Thoracic aorta (tissue), 2 donors: ENCODE measurements around the gene ABCD2. TPM values are rescaled to one million over a fixed set of nuclear protein-coding genes. Genes with fewer than 3 reads are reported as not detected.
"Not testable (repeated sequence)": the region's sequence is repeated elsewhere in the genome, so short reads cannot be mapped to it uniquely, and the experiment has no call there.

Experiments
- ATAC-seq: fragments of 150-250 bp; one replicate; pipeline ENCODE4 v1.8.0; 2017; ENCODE audit warnings: low read depth; ENCODE audit not compliant: insufficient number of reproducible peaks, low FRiP score
- DNase-seq: peaks from one replicate; pipeline ENCODE4 v3.0.0-alpha.2; 2020; ENCODE audit warnings: low spot score
- H3K27ac ChIP-seq, 2 donors: fragments of 200-600 bp; sonication (generic); 1 replicate in 1 of 2; 2 replicates in 1 of 2; pipeline ENCODE4 v1.5.1; 2016; ENCODE audit warnings: mild to moderate bottlenecking in 2 of 2, moderate library complexity in 2 of 2
- H3K27me3 ChIP-seq: fragments of 200-600 bp; sonication (generic); replicated peaks from 2 replicates; pipeline ENCODE4 v1.6.0; 2016; ENCODE audit warnings: mild to moderate bottlenecking; ENCODE audit not compliant: insufficient read depth
- H3K36me3 ChIP-seq: fragments of 200-600 bp; sonication (generic); one replicate; pipeline ENCODE4 v1.5.1; 2016
- H3K4me1 ChIP-seq, 2 donors: fragments of 200-600 bp; sonication (generic); 1 replicate in 1 of 2; 2 replicates in 1 of 2; pipeline versions ENCODE4 v1.5.1 to v1.6.0; 2016; ENCODE audit warnings: low read depth in 2 of 2, mild to moderate bottlenecking in 1 of 2; ENCODE audit not compliant: control insufficient read depth in 1 of 2
- H3K4me3 ChIP-seq: fragments of 200-600 bp; sonication (generic); 2 replicates; pipeline ENCODE4 v1.5.1; 2016; ENCODE audit warnings: mild to moderate bottlenecking
- H3K9me3 ChIP-seq: fragments of 200-600 bp; sonication (generic); 2 replicates; pipeline ENCODE4 v1.5.1; 2016
- CTCF ChIP-seq: fragments of 200-600 bp; sonication (generic); IDR thresholded peaks from one replicate; pipeline ENCODE4 v1.5.1; 2019; ENCODE audit warnings: antibody characterized with exemption
- total RNA-seq, 2 donors: library from RNA; depleted of rRNA; stranded (reverse); fragments of >200 nt; gene quantifications; one replicate each; pipeline versions ENCODE4 v1.1.0 to v1.2.3, GENCODE V29; 2016

Gene ABCD2
- total RNA-seq, 2 donors from 2014 or later, result 0.71 to 1.1 TPM

GRCh38 chr12:39606712-39607423, 12.7 kb downstream of the ABCD2 start:
- no peaks in the 10 kb centered on the region for H3K27me3 ChIP-seq
- H3K4me1 ChIP-seq, result peaks cover 0 to 5% of the 10 kb centered on the region in 2 donors
- H3K36me3 ChIP-seq, result no peaks in the 10 kb centered on the region
- ATAC-seq, result no peak
- H3K4me3 ChIP-seq, result no peak overlapping the region
- TF ChIP-seq CTCF, result no peak
- no peak for DNase-seq
- H3K27ac ChIP-seq, result no peak overlapping the region
- H3K9me3 ChIP-seq, result no peaks in the 10 kb centered on the region

- H3K27me3 ChIP-seq, result no peaks in the 10 kb centered on the region
- no peak for DNase-seq
These were observed 13.6 kb downstream of the ABCD2 start for GRCh38 chr12:39605996-39606395.

GRCh38 chr12:39605501-39605900, 14.1 kb downstream of the ABCD2 start:
- ATAC-seq (no peak), DNase-seq (no peak)
- Histone ChIP-seq H3K4me1 (peaks cover 0 to under 1% of the 10 kb centered on the region in 2 donors), H3K4me3 (no peak overlapping the region), H3K27ac (no peak overlapping the region), H3K9me3 (no peaks in the 10 kb centered on the region), H3K36me3 (no peaks in the 10 kb centered on the region), H3K27me3 (no peaks in the 10 kb centered on the region)
- no peak for TF ChIP-seq CTCF

More at GRCh38 chr12:39605996-39606395, 13.6 kb downstream of the ABCD2 start:
- TF ChIP-seq CTCF, result no peak
- H3K36me3 ChIP-seq, result no peaks in the 10 kb centered on the region
- H3K4me3 ChIP-seq, result no peak overlapping the region
- H3K9me3 ChIP-seq, result no peaks in the 10 kb centered on the region
- ATAC-seq, result no peak
- H3K4me1 ChIP-seq, result peaks cover 0 to 5% of the 10 kb centered on the region in 2 donors
- H3K27ac ChIP-seq, result no peak overlapping the region

GRCh38 chr12:39603065-39603464, 16.5 kb downstream of the ABCD2 start:
- DNase-seq, result no peak
- no peaks in the 10 kb centered on the region for H3K27me3 ChIP-seq
- TF ChIP-seq CTCF, result no peak
- no peaks in the 10 kb centered on the region for H3K4me1 ChIP-seq
- H3K36me3 ChIP-seq, result no peaks in the 10 kb centered on the region
- no peaks in the 10 kb centered on the region for H3K9me3 ChIP-seq
- no peak overlapping the region for H3K4me3 ChIP-seq
- no peak for ATAC-seq
- no peak overlapping the region for H3K27ac ChIP-seq

- H3K27ac ChIP-seq, H3K4me1 ChIP-seq, H3K4me3 ChIP-seq, ATAC-seq, H3K9me3 ChIP-seq, H3K27me3 ChIP-seq, H3K36me3 ChIP-seq, DNase-seq: not testable (repeated sequence)
These were observed 17.7 kb downstream of the ABCD2 start for GRCh38 chr12:39601951-39602350.

- ATAC-seq (no peak), DNase-seq (no peak)
- H3K9me3 ChIP-seq, result no peaks in the 10 kb centered on the region
- no peaks in the 10 kb centered on the region for H3K36me3 ChIP-seq
- no peak for TF ChIP-seq CTCF
- H3K4me3 ChIP-seq, result no peak overlapping the region
- H3K27me3 ChIP-seq, result no peaks in the 10 kb centered on the region
- no peaks in the 10 kb centered on the region for H3K4me1 ChIP-seq
- H3K27ac ChIP-seq, result no peak overlapping the region
These were observed 23.7 kb downstream of the ABCD2 start for GRCh38 chr12:39595928-39596327.
